Lung (tissue), 12 donors: ENCODE data around the gene PLEKHD1. TPM values are rescaled to one million over a fixed set of nuclear protein-coding genes. Genes with fewer than 3 reads are reported as not detected.

Source experiments
- ATAC-seq: fragments of 200-7000 bp; cut with Tn5 transposase; one replicate; pipeline ENCODE4 v1.9.1; 2020; ENCODE audit warnings: moderate number of reproducible peaks; ENCODE audit not compliant: insufficient read depth, low FRiP score
- DNase-seq, 3 donors: peaks; one replicate each; pipeline ENCODE4 v3.0.0-alpha.2; 2013 to 2017
- H3K27ac ChIP-seq, 2 donors: one replicate each; pipeline ENCODE4 v1.5.1; 2013; ENCODE audit warnings: mild to moderate bottlenecking in 2 of 2, moderate library complexity in 2 of 2, control low read depth in 1 of 2, inconsistent platforms in 1 of 2, low read depth in 1 of 2, low read length in 1 of 2
- H3K27me3 ChIP-seq, 3 donors: one replicate each; pipeline ENCODE4 v1.5.1; 2013; ENCODE audit warnings: low read length in 2 of 3; ENCODE audit not compliant: control insufficient read depth in 3 of 3, insufficient read depth in 3 of 3
- H3K36me3 ChIP-seq, 4 donors: one replicate each; pipeline ENCODE4 v1.5.1; 2013; ENCODE audit warnings: low read length in 4 of 4, mild to moderate bottlenecking in 1 of 4, moderate library complexity in 1 of 4; ENCODE audit not compliant: control insufficient read depth in 4 of 4, insufficient read depth in 4 of 4
- H3K4me1 ChIP-seq, 5 donors: one replicate each; pipeline ENCODE4 v1.5.1; 2013; ENCODE audit warnings: low read length in 5 of 5, mild to moderate bottlenecking in 2 of 5, moderate library complexity in 1 of 5; ENCODE audit not compliant: control insufficient read depth in 5 of 5, insufficient read depth in 5 of 5
- H3K4me3 ChIP-seq: one replicate; pipeline ENCODE4 v1.5.1; 2013; ENCODE audit warnings: mild to moderate bottlenecking, control low read depth, moderate library complexity
- H3K9ac ChIP-seq, 2 donors: one replicate each; pipeline ENCODE4 v1.5.1; 2013; ENCODE audit warnings: low read length in 2 of 2, control low read depth in 1 of 2; ENCODE audit not compliant: insufficient read depth in 1 of 2
- H3K9me3 ChIP-seq, 4 donors: one replicate each; pipeline ENCODE4 v1.5.1; 2013; ENCODE audit warnings: low read length in 3 of 4, mild to moderate bottlenecking in 1 of 4, moderate library complexity in 1 of 4; ENCODE audit not compliant: control insufficient read depth in 4 of 4, insufficient read depth in 3 of 4
- WGBS, 2 donors: extraction: QIAGEN DNeasy Blood & Tissue Kit; methylation state at CpG; one replicate each; pipeline ENCODE4 v1.1.7; 2013; 5-methylcytosine and 5-hydroxymethylcytosine counted together
- polyA plus RNA-seq, 2 donors: library from polyadenylated mRNA; stranded (reverse); fragments of 200-250 nt; gene quantifications; one replicate each; pipeline ENCODE4 v1.2.1, GENCODE V29; 2013
- total RNA-seq, 2 donors: library from RNA; depleted of rRNA in 1 of 2; stranded (reverse); fragments of >200 nt in 1 of 2; gene quantifications; one replicate each; pipeline ENCODE4 v1.2.1, GENCODE V29; 2014 to 2021
- TF ChIP-seq, protein P1 (sequence below): IDR thresholded peaks from 2 replicates; pipeline ENCODE4 v1.5.1; 2012; ENCODE audit warnings: mild to moderate bottlenecking; ENCODE audit errors: control extremely low read depth, extremely low read depth
- donor health status: control.
- donor health status: control.
- donor health status: Bipolar disorder and iron deficiency.
- donor health status: healthy.
- donor health status: DM: yes; HTN: yes; CAD: no.

Gene PLEKHD1
- total and polyA plus RNA-seq, 4 donors = 0.11 to 0.83 (median 0.33) TPM; not detected in 1

DNA sequence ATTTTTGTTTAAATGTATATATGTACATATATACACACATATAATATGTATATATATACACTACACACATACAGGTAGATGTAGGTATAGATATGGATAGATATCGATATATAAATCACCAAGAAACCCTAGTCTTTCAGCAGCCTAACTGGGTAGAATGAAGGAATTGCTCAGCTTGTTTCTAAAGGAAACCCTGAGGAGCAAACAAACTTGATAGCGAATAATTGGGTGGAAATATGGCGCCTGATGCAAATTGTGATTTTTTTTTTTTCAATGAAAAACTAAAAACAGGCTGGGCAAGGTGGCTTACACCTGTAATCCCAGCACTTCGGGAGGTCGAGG is 90.4 kb downstream of the PLEKHD1 start:
- Histone ChIP-seq H3K36me3 (no peaks in the 10 kb centered on the region), H3K4me1 (peaks cover 0 to 30% (median 7%) of the 10 kb centered on the region in 5 donors), H3K27ac (no peak overlapping the region), H3K27me3 (peaks cover 20 to 59% (median 51%) of the 10 kb centered on the region in 3 donors), H3K9ac (no peak overlapping the region), H3K9me3 (peaks cover 0 to 12% (median 0%) of the 10 kb centered on the region in 4 donors), H3K4me3 (no peak overlapping the region)
- no peak for ATAC-seq
- DNase-seq = no peak
- WGBS, 2 donors = 43 to 50% methylated on average over 5 of the region's 5 CpGs
- TF ChIP-seq, protein P1, sequence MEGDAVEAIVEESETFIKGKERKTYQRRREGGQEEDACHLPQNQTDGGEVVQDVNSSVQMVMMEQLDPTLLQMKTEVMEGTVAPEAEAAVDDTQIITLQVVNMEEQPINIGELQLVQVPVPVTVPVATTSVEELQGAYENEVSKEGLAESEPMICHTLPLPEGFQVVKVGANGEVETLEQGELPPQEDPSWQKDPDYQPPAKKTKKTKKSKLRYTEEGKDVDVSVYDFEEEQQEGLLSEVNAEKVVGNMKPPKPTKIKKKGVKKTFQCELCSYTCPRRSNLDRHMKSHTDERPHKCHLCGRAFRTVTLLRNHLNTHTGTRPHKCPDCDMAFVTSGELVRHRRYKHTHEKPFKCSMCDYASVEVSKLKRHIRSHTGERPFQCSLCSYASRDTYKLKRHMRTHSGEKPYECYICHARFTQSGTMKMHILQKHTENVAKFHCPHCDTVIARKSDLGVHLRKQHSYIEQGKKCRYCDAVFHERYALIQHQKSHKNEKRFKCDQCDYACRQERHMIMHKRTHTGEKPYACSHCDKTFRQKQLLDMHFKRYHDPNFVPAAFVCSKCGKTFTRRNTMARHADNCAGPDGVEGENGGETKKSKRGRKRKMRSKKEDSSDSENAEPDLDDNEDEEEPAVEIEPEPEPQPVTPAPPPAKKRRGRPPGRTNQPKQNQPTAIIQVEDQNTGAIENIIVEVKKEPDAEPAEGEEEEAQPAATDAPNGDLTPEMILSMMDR = no peak

DNA sequence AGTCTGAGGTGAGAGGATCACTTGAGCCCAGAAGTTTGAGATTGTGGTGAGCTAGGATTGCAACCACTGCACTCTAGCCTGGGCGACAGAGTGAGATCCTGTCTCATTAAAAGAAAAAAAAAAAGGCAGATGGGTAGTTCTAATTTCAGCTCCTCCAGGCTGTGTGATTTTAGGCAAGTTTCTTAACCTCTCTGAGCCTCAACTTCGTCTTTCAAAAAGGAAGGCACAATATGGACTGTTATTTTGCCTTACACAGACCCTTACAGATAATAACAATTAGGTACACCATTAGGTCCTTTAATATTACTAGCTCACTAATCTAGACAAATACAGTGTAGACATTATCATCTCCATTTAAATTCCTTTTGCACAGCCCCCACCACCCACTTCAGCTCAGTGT is 94.9 kb downstream of the PLEKHD1 start:
- H3K9me3 ChIP-seq = no peaks in the 10 kb centered on the region
- peaks cover 2 to 33% (median 25%) of the 10 kb centered on the region in 3 donors for H3K27me3 ChIP-seq
- no peak for ATAC-seq
- no peak overlapping the region for H3K27ac ChIP-seq
- TF ChIP-seq, protein P1 = no peak
- H3K36me3 ChIP-seq = no peaks in the 10 kb centered on the region
- no peak overlapping the region for H3K9ac ChIP-seq
- H3K4me3 ChIP-seq = no peak overlapping the region
- H3K4me1 ChIP-seq = peaks cover 0 to 8% (median 4%) of the 10 kb centered on the region in 5 donors
- DNase-seq = no peak
- WGBS, 2 donors = 82 to 89% methylated on average over 2 of the region's 2 CpGs

DNA sequence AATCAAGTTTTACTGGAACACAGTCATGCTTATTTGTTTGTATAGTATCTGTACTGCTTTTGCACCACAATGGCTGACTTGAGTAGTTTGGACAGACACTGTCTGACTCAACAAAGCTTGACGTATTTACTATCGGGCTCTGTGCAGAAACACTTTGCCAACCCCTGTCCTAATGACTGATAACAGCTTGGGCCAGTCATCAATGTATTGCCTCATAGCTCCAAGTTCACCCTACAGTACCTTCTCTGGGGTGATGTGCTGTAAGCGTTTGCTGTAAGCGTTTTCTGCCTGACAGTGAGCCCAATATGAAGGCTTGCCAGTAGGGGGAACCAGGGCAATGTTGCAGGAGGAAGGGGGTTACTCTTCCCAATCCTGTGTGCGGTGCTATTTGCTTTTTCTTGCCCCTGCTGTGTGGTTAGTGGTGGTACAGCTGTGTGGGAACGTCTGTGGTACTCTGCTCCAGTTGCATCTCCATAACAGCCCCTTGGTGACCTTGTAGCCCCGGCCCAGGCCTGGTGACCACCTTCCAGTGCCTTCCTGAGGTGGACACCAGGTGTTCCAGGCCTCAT is 95.6 kb downstream of the PLEKHD1 start:
- Histone ChIP-seq H3K36me3 (no peaks in the 10 kb centered on the region), H3K4me3 (no peak overlapping the region), H3K9ac (no peak overlapping the region), H3K27ac (no peak overlapping the region), H3K4me1 (peaks cover 0 to 4% (median 4%) of the 10 kb centered on the region in 5 donors), H3K27me3 (peaks cover 0 to 29% (median 20%) of the 10 kb centered on the region in 3 donors), H3K9me3 (no peaks in the 10 kb centered on the region)
- TF ChIP-seq, protein P1 = no peak
- ATAC-seq (peak; percentile 55), DNase-seq (peak; percentile 38 to 54 (median 54))
- 43 to 45% methylated on average over 7 of the region's 7 CpGs for WGBS, 2 donors

Other genes with a start within 250 kb of the PLEKHD1 start
- 1 to 10 TPM; 1.5 to 4.1 TPM for gene GALNT16, start 224.6 kb upstream of the PLEKHD1 start, total RNA-seq
- gene GALNT16, start 224.6 kb upstream of the PLEKHD1 start, polyA plus RNA-seq = 1 to 10 TPM in 1 of 2 donors, under 1 TPM in 1; 0.27 to 1.3 TPM
- gene ERH, start 86.4 kb upstream of the PLEKHD1 start, total RNA-seq = 100 to 1,000 TPM in 1 of 2 donors, 10 to 100 TPM in 1; 69.1 to 138 TPM
- 100 to 1,000 TPM; 139 to 203 TPM for gene ERH, start 86.4 kb upstream of the PLEKHD1 start, polyA plus RNA-seq
- 10 to 100 TPM; 60.4 to 74.9 TPM for gene SLC39A9, start 86.0 kb upstream of the PLEKHD1 start, total RNA-seq
- 10 to 100 TPM; 20.5 to 26.5 TPM for gene SLC39A9, start 86.0 kb upstream of the PLEKHD1 start, polyA plus RNA-seq
- not detected for gene CCDC177, start 90.1 kb downstream of the PLEKHD1 start, total RNA-seq
- under 1 TPM in 1 of 2 donors, not detected in 1; 0.01 TPM for gene CCDC177, start 90.1 kb downstream of the PLEKHD1 start, polyA plus RNA-seq
- 10 to 100 TPM; 51.3 to 75.1 TPM for gene SUSD6, start 126.9 kb downstream of the PLEKHD1 start, total RNA-seq
- gene SUSD6, start 126.9 kb downstream of the PLEKHD1 start, polyA plus RNA-seq = 10 to 100 TPM; 16.0 to 70.7 TPM